RWPE2 (cell line): ENCODE measurements around the gene SPAG16.

ENCODE experiments used
- ATAC-seq: fragments of 200-7000 bp; cut with Tn5 transposase; 3 replicates; pipeline ENCODE4 v1.9.1; 2021; ENCODE audit warnings: low read depth
- DNase-seq: peaks from one replicate; pipeline ENCODE4 v3.0.0-alpha.2; 2020; ENCODE audit warnings: low spot score
- H3K27ac ChIP-seq: fragments of 450-650 bp; 2 replicates; pipeline ENCODE4 v1.5.1; 2017; ENCODE audit warnings: mild to moderate bottlenecking; ENCODE audit not compliant: poor library complexity, severe bottlenecking
- H3K27me3 ChIP-seq: fragments of 250-450 bp; sonication (Bioruptor Pico); 2 replicates; pipeline ENCODE4 v1.5.1; 2021; ENCODE audit warnings: mild to moderate bottlenecking, moderate library complexity; ENCODE audit not compliant: insufficient read depth, poor library complexity, severe bottlenecking
- H3K36me3 ChIP-seq: fragments of 250-450 bp; sonication (Bioruptor Pico); 2 replicates; pipeline ENCODE4 v1.5.1; 2020; ENCODE audit warnings: low read depth, mild to moderate bottlenecking, moderate library complexity
- H3K4me1 ChIP-seq: fragments of 250-450 bp; sonication (Bioruptor Pico); 2 replicates; pipeline ENCODE4 v1.5.1; 2021; ENCODE audit warnings: mild to moderate bottlenecking, moderate library complexity; ENCODE audit not compliant: insufficient read depth, poor library complexity, severe bottlenecking
- H3K4me3 ChIP-seq: fragments of 250-450 bp; sonication (Bioruptor Pico); 2 replicates; pipeline ENCODE4 v1.5.1; 2021; ENCODE audit warnings: mild to moderate bottlenecking, moderate library complexity; ENCODE audit not compliant: severe bottlenecking
- H3K9me3 ChIP-seq: fragments of 250-450 bp; sonication (Bioruptor Pico); 2 replicates; pipeline ENCODE4 v1.5.1; 2021; ENCODE audit warnings: mild to moderate bottlenecking, moderate library complexity; ENCODE audit not compliant: severe bottlenecking
- CTCF ChIP-seq: fragments of 450-650 bp; IDR thresholded peaks from one replicate; pipeline ENCODE4 v1.5.1; 2017; ENCODE audit warnings: mild to moderate bottlenecking, moderate library complexity; ENCODE audit not compliant: poor library complexity, severe bottlenecking

The SPAG16 gene

GRCh38 chr2:214380681-214381080 is 1096.4 kb downstream of the SPAG16 start:
- Histone ChIP-seq H3K4me3 (no peak overlapping the region), H3K4me1 (peaks cover 44% of the 10 kb centered on the region), H3K9me3 (no peaks in the 10 kb centered on the region), H3K27ac (no peak overlapping the region), H3K27me3 (no peaks in the 10 kb centered on the region), H3K36me3 (no peaks in the 10 kb centered on the region)
- DNase-seq = no peak
- ATAC-seq = no peak
- TF ChIP-seq CTCF = no peak

- no peaks in the 10 kb centered on the region for H3K36me3 ChIP-seq
- peak overlapping the region; percentile 52 for H3K27ac ChIP-seq
- H3K27me3 ChIP-seq = no peaks in the 10 kb centered on the region
- no peak overlapping the region for H3K4me3 ChIP-seq
- no peak for DNase-seq
- TF ChIP-seq CTCF = no peak
- H3K9me3 ChIP-seq = no peaks in the 10 kb centered on the region
- ATAC-seq = peak; percentile 64
- peaks cover 41% of the 10 kb centered on the region for H3K4me1 ChIP-seq
These were observed 1098.0 kb downstream of the SPAG16 start for GRCh38 chr2:214382229-214382628.

- Histone ChIP-seq H3K4me1 (peaks cover 11% of the 10 kb centered on the region), H3K27ac (no peak overlapping the region), H3K36me3 (no peaks in the 10 kb centered on the region), H3K27me3 (no peaks in the 10 kb centered on the region), H3K4me3 (no peak overlapping the region), H3K9me3 (no peaks in the 10 kb centered on the region)
- no peak for TF ChIP-seq CTCF
- ATAC-seq (no peak), DNase-seq (no peak)
These were observed 1102.5 kb downstream of the SPAG16 start for GRCh38 chr2:214386720-214387119.

- Histone ChIP-seq H3K9me3 (no peaks in the 10 kb centered on the region), H3K27ac (no peak overlapping the region), H3K27me3 (no peaks in the 10 kb centered on the region), H3K4me3 (no peak overlapping the region), H3K4me1 (peaks cover under 1% of the 10 kb centered on the region), H3K36me3 (no peaks in the 10 kb centered on the region)
- TF ChIP-seq CTCF = no peak
- ATAC-seq (no peak), DNase-seq (no peak)
These were observed 1105.1 kb downstream of the SPAG16 start for GRCh38 chr2:214389334-214389733.

GRCh38 chr2:214393796-214394195 is 1109.5 kb downstream of the SPAG16 start:
- Histone ChIP-seq H3K36me3 (no peaks in the 10 kb centered on the region), H3K9me3 (no peaks in the 10 kb centered on the region), H3K4me1 (peaks cover 8% of the 10 kb centered on the region), H3K27me3 (no peaks in the 10 kb centered on the region), H3K4me3 (no peak overlapping the region), H3K27ac (no peak overlapping the region)
- no peak for DNase-seq
- no peak for ATAC-seq
- no peak for TF ChIP-seq CTCF
